KMS-11 (cell line): ENCODE measurements around the gene ABHD17A.

Source experiments
- H2AFZ ChIP-seq: fragments of 200-600 bp; sonication (generic); 2 replicates; pipeline ENCODE4 v1.6.1; 2016; ENCODE audit warnings: antibody characterized with exemption, mixed run types, low read depth
- H3K27ac ChIP-seq: fragments of 200-600 bp; sonication (generic); 2 replicates; pipeline ENCODE4 v1.6.1; 2016; ENCODE audit warnings: mild to moderate bottlenecking, mixed run types
- H3K27me3 ChIP-seq: fragments of 200-600 bp; sonication (generic); 2 replicates; pipeline ENCODE4 v1.6.1; 2017; ENCODE audit warnings: mild to moderate bottlenecking, low read depth, mixed run types, moderate library complexity; ENCODE audit not compliant: insufficient read depth
- H3K36me3 ChIP-seq: fragments of 200-600 bp; sonication (generic); 2 replicates; pipeline ENCODE4 v1.6.1; 2017; ENCODE audit warnings: mild to moderate bottlenecking, mixed run types; ENCODE audit not compliant: insufficient read depth
- H3K4me1 ChIP-seq: fragments of 200-600 bp; sonication (generic); 2 replicates; pipeline ENCODE4 v1.6.1; 2016; ENCODE audit warnings: mild to moderate bottlenecking, low read depth, mixed run types; ENCODE audit not compliant: poor library complexity, severe bottlenecking
- H3K4me2 ChIP-seq: fragments of 200-600 bp; sonication (generic); 2 replicates; pipeline ENCODE4 v1.7.0; 2016; ENCODE audit warnings: mild to moderate bottlenecking, mixed run types
- H3K4me3 ChIP-seq: fragments of 200-600 bp; sonication (generic); IDR thresholded peaks from 2 replicates; pipeline ENCODE4 v1.6.1; 2017; ENCODE audit warnings: low read depth, low read length, mixed read lengths; ENCODE audit not compliant: insufficient read depth
- H3K79me2 ChIP-seq: fragments of 200-600 bp; sonication (generic); 2 replicates; pipeline ENCODE4 v1.6.1; 2016; ENCODE audit warnings: low read depth, mixed run types; ENCODE audit not compliant: insufficient read depth
- H3K9ac ChIP-seq: fragments of 200-600 bp; sonication (generic); 2 replicates; pipeline ENCODE4 v1.6.1; 2016; ENCODE audit warnings: mild to moderate bottlenecking, mixed run types
- H4K20me1 ChIP-seq: fragments of 200-600 bp; sonication (generic); 2 replicates; pipeline ENCODE4 v1.6.1; 2016; ENCODE audit warnings: mild to moderate bottlenecking, mixed run types; ENCODE audit not compliant: insufficient read depth
- TF ChIP-seq, protein P1 (sequence below): fragments of 200-600 bp; sonication (generic); conservative IDR thresholded peaks from 2 replicates; pipeline ENCODE4 v1.6.1; 2017; ENCODE audit warnings: low read depth, mild to moderate bottlenecking, antibody characterized with exemption, low read length, moderate library complexity, mixed read lengths

Gene ABHD17A

DNA sequence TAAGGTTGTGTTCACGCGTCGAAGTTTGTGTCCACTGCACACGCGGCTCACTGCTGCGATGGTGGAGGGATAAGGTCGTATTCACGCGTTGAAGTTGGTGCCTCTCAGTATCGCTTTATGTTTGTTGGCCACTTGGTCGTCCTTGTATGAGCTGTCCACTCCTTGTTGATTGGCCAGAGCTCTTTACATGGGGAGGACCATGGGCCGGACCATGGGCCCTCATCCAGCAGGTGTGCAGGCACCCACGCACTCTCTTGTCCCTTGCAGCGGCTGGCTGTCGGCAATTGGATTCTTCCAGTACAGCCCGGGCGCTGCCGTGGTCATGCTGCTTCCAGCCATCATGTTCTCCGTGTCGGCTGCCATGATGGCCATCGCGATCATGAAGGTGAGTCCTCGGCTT, 37.5 kb upstream of the ABHD17A start:
- Histone ChIP-seq H3K27me3 (no peaks in the 10 kb centered on the region; the same call in 1 of the 2 replicates), H3K27ac (no peak overlapping the region), H3K4me2 (no peak overlapping the region), H4K20me1 (no peaks in the 10 kb centered on the region), H3K4me1 (no peaks in the 10 kb centered on the region), H3K36me3 (no peaks in the 10 kb centered on the region), H3K79me2 (no peaks in the 10 kb centered on the region), H2AFZ (no peak overlapping the region), H3K9ac (no peak overlapping the region), H3K4me3 (no peak overlapping the region)
- TF ChIP-seq, protein P1, sequence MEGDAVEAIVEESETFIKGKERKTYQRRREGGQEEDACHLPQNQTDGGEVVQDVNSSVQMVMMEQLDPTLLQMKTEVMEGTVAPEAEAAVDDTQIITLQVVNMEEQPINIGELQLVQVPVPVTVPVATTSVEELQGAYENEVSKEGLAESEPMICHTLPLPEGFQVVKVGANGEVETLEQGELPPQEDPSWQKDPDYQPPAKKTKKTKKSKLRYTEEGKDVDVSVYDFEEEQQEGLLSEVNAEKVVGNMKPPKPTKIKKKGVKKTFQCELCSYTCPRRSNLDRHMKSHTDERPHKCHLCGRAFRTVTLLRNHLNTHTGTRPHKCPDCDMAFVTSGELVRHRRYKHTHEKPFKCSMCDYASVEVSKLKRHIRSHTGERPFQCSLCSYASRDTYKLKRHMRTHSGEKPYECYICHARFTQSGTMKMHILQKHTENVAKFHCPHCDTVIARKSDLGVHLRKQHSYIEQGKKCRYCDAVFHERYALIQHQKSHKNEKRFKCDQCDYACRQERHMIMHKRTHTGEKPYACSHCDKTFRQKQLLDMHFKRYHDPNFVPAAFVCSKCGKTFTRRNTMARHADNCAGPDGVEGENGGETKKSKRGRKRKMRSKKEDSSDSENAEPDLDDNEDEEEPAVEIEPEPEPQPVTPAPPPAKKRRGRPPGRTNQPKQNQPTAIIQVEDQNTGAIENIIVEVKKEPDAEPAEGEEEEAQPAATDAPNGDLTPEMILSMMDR, result no peak

DNA sequence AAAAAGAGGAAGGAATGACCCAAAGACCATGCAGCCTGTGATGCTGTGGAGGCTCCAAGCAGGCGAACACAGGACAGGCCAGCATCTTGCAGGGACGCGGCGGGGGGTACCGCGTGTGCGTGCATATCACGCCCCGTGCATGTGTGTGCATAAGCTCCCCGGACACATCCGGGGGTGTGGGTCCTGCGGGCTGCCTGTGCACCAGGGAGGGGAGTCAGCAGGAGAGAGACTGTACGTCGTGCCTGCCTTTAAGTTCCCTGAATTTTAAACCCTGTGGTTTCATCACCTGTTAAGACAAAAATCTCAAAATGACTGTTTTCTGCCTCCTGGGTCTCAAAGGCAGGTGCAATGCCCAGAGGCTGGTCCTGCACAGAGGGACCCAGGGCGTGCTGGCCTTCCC, 36.5 kb upstream of the ABHD17A start:
- Histone ChIP-seq H3K36me3 (no peaks in the 10 kb centered on the region), H2AFZ (no peak overlapping the region), H3K4me2 (no peak overlapping the region), H3K27ac (no peak overlapping the region), H3K9ac (no peak overlapping the region), H3K27me3 (no peaks in the 10 kb centered on the region), H3K4me3 (no peak overlapping the region), H3K79me2 (no peaks in the 10 kb centered on the region), H4K20me1 (no peaks in the 10 kb centered on the region), H3K4me1 (no peaks in the 10 kb centered on the region)
- TF ChIP-seq, protein P1, result no peak

DNA sequence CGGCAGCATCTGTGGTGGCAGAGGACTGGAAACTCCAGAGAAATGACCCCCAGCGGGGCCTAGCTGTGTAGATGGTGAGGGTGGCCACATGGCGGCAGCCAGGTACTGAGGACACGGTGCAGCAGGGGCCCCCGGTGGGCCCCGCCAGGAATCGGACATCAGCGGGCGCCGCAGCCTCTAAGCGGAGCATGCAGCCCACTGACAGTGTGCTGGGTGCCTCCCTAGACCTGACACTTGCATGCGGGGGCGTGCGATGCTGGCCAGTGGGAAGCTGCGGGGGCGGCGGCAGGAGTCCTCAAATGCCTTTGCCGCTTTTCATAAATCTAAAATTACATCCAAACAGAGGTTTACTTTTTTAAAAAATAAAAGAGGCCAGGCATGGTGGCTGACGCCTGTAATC, 36.0 kb upstream of the ABHD17A start:
- Histone ChIP-seq H3K9ac (no peak overlapping the region), H4K20me1 (no peaks in the 10 kb centered on the region), H3K36me3 (no peaks in the 10 kb centered on the region), H2AFZ (no peak overlapping the region), H3K79me2 (no peaks in the 10 kb centered on the region), H3K27me3 (no peaks in the 10 kb centered on the region), H3K4me2 (no peak overlapping the region), H3K4me3 (no peak overlapping the region), H3K27ac (no peak overlapping the region), H3K4me1 (no peaks in the 10 kb centered on the region)
- TF ChIP-seq, protein P1, result no peak

DNA sequence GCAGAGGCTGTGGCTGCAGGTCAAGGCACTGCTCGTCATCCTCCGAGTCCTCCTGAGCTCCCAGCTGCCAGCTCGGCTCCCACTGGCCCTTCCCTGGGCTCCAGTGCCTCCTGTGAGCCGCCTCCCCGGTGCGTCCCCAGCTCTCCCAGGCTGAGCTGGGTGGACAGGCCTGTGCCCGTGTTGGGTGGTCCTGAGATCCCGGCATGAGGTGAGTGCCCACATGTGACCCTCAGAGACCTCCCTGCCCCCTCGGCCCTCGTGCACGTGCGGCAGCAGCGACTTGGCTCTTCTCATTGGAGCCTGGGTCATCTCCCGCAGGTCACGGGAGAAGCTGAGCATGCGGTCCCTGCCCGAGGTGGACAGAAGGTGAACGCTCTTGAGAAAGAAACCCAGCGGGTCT, 35.3 kb upstream of the ABHD17A start:
- Histone ChIP-seq H3K4me3 (no peak overlapping the region), H3K27ac (no peak overlapping the region), H3K4me1 (no peaks in the 10 kb centered on the region), H3K27me3 (no peaks in the 10 kb centered on the region), H3K9ac (no peak overlapping the region), H3K4me2 (no peak overlapping the region), H3K36me3 (no peaks in the 10 kb centered on the region), H3K79me2 (no peaks in the 10 kb centered on the region), H4K20me1 (no peaks in the 10 kb centered on the region), H2AFZ (no peak overlapping the region)
- TF ChIP-seq, protein P1, result no peak
